Measurements from ENCODE around the gene RIPPLY1.

- TF ChIP-seq, protein P1, sequence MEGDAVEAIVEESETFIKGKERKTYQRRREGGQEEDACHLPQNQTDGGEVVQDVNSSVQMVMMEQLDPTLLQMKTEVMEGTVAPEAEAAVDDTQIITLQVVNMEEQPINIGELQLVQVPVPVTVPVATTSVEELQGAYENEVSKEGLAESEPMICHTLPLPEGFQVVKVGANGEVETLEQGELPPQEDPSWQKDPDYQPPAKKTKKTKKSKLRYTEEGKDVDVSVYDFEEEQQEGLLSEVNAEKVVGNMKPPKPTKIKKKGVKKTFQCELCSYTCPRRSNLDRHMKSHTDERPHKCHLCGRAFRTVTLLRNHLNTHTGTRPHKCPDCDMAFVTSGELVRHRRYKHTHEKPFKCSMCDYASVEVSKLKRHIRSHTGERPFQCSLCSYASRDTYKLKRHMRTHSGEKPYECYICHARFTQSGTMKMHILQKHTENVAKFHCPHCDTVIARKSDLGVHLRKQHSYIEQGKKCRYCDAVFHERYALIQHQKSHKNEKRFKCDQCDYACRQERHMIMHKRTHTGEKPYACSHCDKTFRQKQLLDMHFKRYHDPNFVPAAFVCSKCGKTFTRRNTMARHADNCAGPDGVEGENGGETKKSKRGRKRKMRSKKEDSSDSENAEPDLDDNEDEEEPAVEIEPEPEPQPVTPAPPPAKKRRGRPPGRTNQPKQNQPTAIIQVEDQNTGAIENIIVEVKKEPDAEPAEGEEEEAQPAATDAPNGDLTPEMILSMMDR (IDR thresholded peaks at IDR 0.05; ENCODE audit: insufficient read depth, low read depth, low read length), result no peak
- TF ChIP-seq EZH2 (IDR thresholded peaks at IDR 0.05; ENCODE audit: insufficient read depth, low read length), result no peak
Observed at GRCh38 chrX:106940068-106940467, 36.9 kb upstream of the RIPPLY1 start.

All from astrocyte (in vitro differentiated cells and primary cell).